Lung (tissue), 12 donors: ENCODE measurements around the gene CFAP53. TPM values are rescaled to one million over a fixed set of nuclear protein-coding genes. Genes with fewer than 3 reads are reported as not detected.
"Not testable (repeated sequence)": the region's sequence is repeated elsewhere in the genome, so short reads cannot be mapped to it uniquely, and the experiment has no call there.

ENCODE experiments used
- ATAC-seq: fragments of 200-7000 bp; cut with Tn5 transposase; one replicate; pipeline ENCODE4 v1.9.1; 2020; ENCODE audit warnings: moderate number of reproducible peaks; ENCODE audit not compliant: insufficient read depth, low FRiP score
- DNase-seq, 3 donors: peaks; one replicate each; pipeline ENCODE4 v3.0.0-alpha.2; 2013 to 2017
- H3K27ac ChIP-seq, 2 donors: one replicate each; pipeline ENCODE4 v1.5.1; 2013; ENCODE audit warnings: mild to moderate bottlenecking in 2 of 2, moderate library complexity in 2 of 2, control low read depth in 1 of 2, inconsistent platforms in 1 of 2, low read depth in 1 of 2, low read length in 1 of 2
- H3K27me3 ChIP-seq, 3 donors: one replicate each; pipeline ENCODE4 v1.5.1; 2013; ENCODE audit warnings: low read length in 2 of 3; ENCODE audit not compliant: control insufficient read depth in 3 of 3, insufficient read depth in 3 of 3
- H3K36me3 ChIP-seq, 4 donors: one replicate each; pipeline ENCODE4 v1.5.1; 2013; ENCODE audit warnings: low read length in 4 of 4, mild to moderate bottlenecking in 1 of 4, moderate library complexity in 1 of 4; ENCODE audit not compliant: control insufficient read depth in 4 of 4, insufficient read depth in 4 of 4
- H3K4me1 ChIP-seq, 5 donors: one replicate each; pipeline ENCODE4 v1.5.1; 2013; ENCODE audit warnings: low read length in 5 of 5, mild to moderate bottlenecking in 2 of 5, moderate library complexity in 1 of 5; ENCODE audit not compliant: control insufficient read depth in 5 of 5, insufficient read depth in 5 of 5
- H3K4me3 ChIP-seq: one replicate; pipeline ENCODE4 v1.5.1; 2013; ENCODE audit warnings: mild to moderate bottlenecking, control low read depth, moderate library complexity
- H3K9ac ChIP-seq, 2 donors: one replicate each; pipeline ENCODE4 v1.5.1; 2013; ENCODE audit warnings: low read length in 2 of 2, control low read depth in 1 of 2; ENCODE audit not compliant: insufficient read depth in 1 of 2
- H3K9me3 ChIP-seq, 4 donors: one replicate each; pipeline ENCODE4 v1.5.1; 2013; ENCODE audit warnings: low read length in 3 of 4, mild to moderate bottlenecking in 1 of 4, moderate library complexity in 1 of 4; ENCODE audit not compliant: control insufficient read depth in 4 of 4, insufficient read depth in 3 of 4
- CTCF ChIP-seq: IDR thresholded peaks from 2 replicates; pipeline ENCODE4 v1.5.1; 2012; ENCODE audit warnings: mild to moderate bottlenecking; ENCODE audit errors: control extremely low read depth, extremely low read depth
- WGBS, 2 donors: extraction: QIAGEN DNeasy Blood & Tissue Kit; methylation state at CpG; one replicate each; pipeline ENCODE4 v1.1.7; 2013; 5-methylcytosine and 5-hydroxymethylcytosine counted together
- polyA plus RNA-seq, 2 donors: library from polyadenylated mRNA; stranded (reverse); fragments of 200-250 nt; gene quantifications; one replicate each; pipeline ENCODE4 v1.2.1, GENCODE V29; 2013
- total RNA-seq, 2 donors: library from RNA; depleted of rRNA in 1 of 2; stranded (reverse); fragments of >200 nt in 1 of 2; gene quantifications; one replicate each; pipeline ENCODE4 v1.2.1, GENCODE V29; 2014 to 2021
- donor health status: control.
- donor health status: control.
- donor health status: Bipolar disorder and iron deficiency.
- donor health status: healthy.
- donor health status: DM: yes; HTN: yes; CAD: no.

CFAP53 gene
- total and polyA plus RNA-seq, 4 donors: 5.0 to 7.1 (median 5.5) TPM

GRCh38 chr18:50240080-50240563 is 26.2 kb downstream of the CFAP53 start:
- no peak overlapping the region for H3K9ac ChIP-seq
- TF ChIP-seq CTCF: no peak
- no peaks in the 10 kb centered on the region for H3K27me3 ChIP-seq
- peaks cover 0 to 7% (median 2%) of the 10 kb centered on the region in 4 donors for H3K9me3 ChIP-seq
- 85 to 87% methylated on average over 3 of the region's 3 CpGs for WGBS, 2 donors
- H3K4me3 ChIP-seq: no peak overlapping the region
- ATAC-seq (no peak), DNase-seq (no peak)
- H3K27ac ChIP-seq: no peak overlapping the region
- no peaks in the 10 kb centered on the region for H3K36me3 ChIP-seq
- no peaks in the 10 kb centered on the region for H3K4me1 ChIP-seq

- 57 to 63% methylated on average over 2 of the region's 2 CpGs for WGBS, 2 donors
- H3K9ac ChIP-seq: no peak overlapping the region
Observed at GRCh38 chr18:50232419-50232818, 33.9 kb downstream of the CFAP53 start.

DNA sequence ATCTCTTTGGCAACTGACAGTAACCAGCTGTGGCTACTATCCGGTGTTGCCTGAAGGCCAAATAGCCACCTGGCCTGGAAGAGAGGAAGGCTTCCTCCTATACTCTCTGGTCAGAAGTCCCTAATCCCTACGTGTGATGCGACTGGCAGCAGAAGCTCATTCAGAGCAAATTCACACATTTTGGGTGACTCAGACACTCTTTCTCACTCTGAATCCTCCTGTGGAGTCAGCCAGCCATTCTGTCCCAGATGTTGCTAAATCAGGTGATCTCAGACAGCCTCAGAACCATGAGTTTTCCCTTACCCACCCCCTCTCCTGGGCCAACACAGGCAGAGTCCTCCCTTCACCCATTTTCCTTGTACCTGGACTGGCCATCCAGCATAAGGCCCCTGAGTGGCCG is 34.7 kb downstream of the CFAP53 start:
- Histone ChIP-seq H3K4me3 (no peak overlapping the region), H3K9ac (no peak overlapping the region), H3K4me1 (no peaks in the 10 kb centered on the region), H3K9me3 (peaks cover 0 to 4% (median 0%) of the 10 kb centered on the region in 4 donors), H3K27me3 (no peaks in the 10 kb centered on the region), H3K27ac (no peak overlapping the region), H3K36me3 (no peaks in the 10 kb centered on the region)
- no peak for ATAC-seq
- TF ChIP-seq CTCF: no peak
- 81 to 86% methylated on average over 4 of the region's 4 CpGs for WGBS, 2 donors
- no peak for DNase-seq

More at GRCh38 chr18:50232419-50232818, 33.9 kb downstream of the CFAP53 start:
- DNase-seq: no peak
- Histone ChIP-seq H3K4me3 (no peak overlapping the region), H3K9me3 (peaks cover 0 to 2% (median 0%) of the 10 kb centered on the region in 4 donors), H3K27ac (no peak overlapping the region), H3K36me3 (no peaks in the 10 kb centered on the region), H3K27me3 (no peaks in the 10 kb centered on the region), H3K4me1 (no peaks in the 10 kb centered on the region)
- TF ChIP-seq CTCF: no peak
- ATAC-seq: no peak

DNA sequence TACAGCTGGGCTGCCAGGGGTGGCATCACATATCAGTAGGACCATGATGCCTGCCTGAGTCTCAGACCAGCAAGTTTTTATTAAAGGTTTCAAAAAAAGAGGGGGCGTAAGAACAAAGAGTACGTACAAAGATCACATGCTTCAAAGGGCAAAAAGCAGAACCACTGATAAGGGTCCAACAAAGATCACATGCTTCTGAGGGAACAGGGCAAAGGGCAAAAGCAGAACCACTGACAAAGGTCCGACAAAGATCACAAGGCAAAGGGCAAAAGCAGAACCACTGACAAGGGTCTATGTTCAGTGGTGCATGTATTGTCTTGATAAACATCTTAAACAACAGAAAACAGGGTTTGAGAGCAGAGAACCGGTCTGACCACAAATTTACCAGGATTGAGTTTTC is 46.0 kb downstream of the CFAP53 start:
- H3K36me3 ChIP-seq, H3K4me3 ChIP-seq, H3K27me3 ChIP-seq, DNase-seq, ATAC-seq, H3K9ac ChIP-seq, H3K27ac ChIP-seq, H3K4me1 ChIP-seq, H3K9me3 ChIP-seq: not testable (repeated sequence)
- WGBS, 2 donors: 88 to 92% methylated on average over 4 of the region's 4 CpGs
